CD4-positive, alpha-beta T cell treated with Interleukin-2 at 100 ng/mL for 4 hours (primary cell): ENCODE measurements around the gene C2orf72.
"Not testable (repeated sequence)": the region's sequence is repeated elsewhere in the genome, so short reads cannot be mapped to it uniquely, and the experiment has no call there.

ENCODE experiments used
- DNase-seq: peaks from one replicate; pipeline ENCODE4 v3.0.0-alpha.2; 2020; ENCODE audit warnings: low spot score

The C2orf72 gene

GRCh38 chr2:231037202-231037730 is at the start of gene C2orf72:
TSS of gene C2orf72 (plus strand) at chr2:231037523. CDS start at chr2:231037566, 43 bp downstream.
- no peak for DNase-seq

GRCh38 chr2:230989731-230990130 is 47.6 kb upstream of the C2orf72 start:
- no peak for DNase-seq

GRCh38 chr2:230990131-230990898 is 47.0 kb upstream of the C2orf72 start:
- DNase-seq = no peak

GRCh38 chr2:230990899-230991150 is 46.5 kb upstream of the C2orf72 start:
- no peak for DNase-seq

- DNase-seq = no peak
Measured at GRCh38 chr2:230991598-230991997, 45.7 kb upstream of the C2orf72 start.

- no peak for DNase-seq
Measured at GRCh38 chr2:230995821-230996220, 41.5 kb upstream of the C2orf72 start, which contains the start of gene SPATA3. TSS of gene SPATA3 (plus strand) at chr2:230996121. CDS start at chr2:230996234, 113 bp downstream.

GRCh38 chr2:230996661-230997060 is 40.7 kb upstream of the C2orf72 start:
- DNase-seq = no peak

- no peak for DNase-seq
Measured at GRCh38 chr2:230998882-230999281, 38.4 kb upstream of the C2orf72 start.

- DNase-seq = no peak
Measured at GRCh38 chr2:230999477-230999876, 37.8 kb upstream of the C2orf72 start.

- DNase-seq = no peak
Measured at GRCh38 chr2:231000211-231000904, 37.0 kb upstream of the C2orf72 start.

GRCh38 chr2:231001036-231001435 is 36.3 kb upstream of the C2orf72 start:
- DNase-seq = no peak

GRCh38 chr2:231001921-231002320 is 35.4 kb upstream of the C2orf72 start:
- DNase-seq = no peak

- DNase-seq = no peak
Measured at GRCh38 chr2:231002641-231003040, 34.7 kb upstream of the C2orf72 start.

- no peak for DNase-seq
Measured at GRCh38 chr2:231003186-231003585, 34.1 kb upstream of the C2orf72 start.

GRCh38 chr2:231004930-231005329 is 32.4 kb upstream of the C2orf72 start:
- not testable (repeated sequence) for DNase-seq

- no peak for DNase-seq
Measured at GRCh38 chr2:231007286-231008098, 29.8 kb upstream of the C2orf72 start.

- no peak for DNase-seq
Measured at GRCh38 chr2:231008131-231008530, 29.2 kb upstream of the C2orf72 start.

- no peak for DNase-seq
Measured at GRCh38 chr2:231009236-231009919, 27.9 kb upstream of the C2orf72 start.

- no peak for DNase-seq
Measured at GRCh38 chr2:231010201-231010730, 27.1 kb upstream of the C2orf72 start.

- no peak for DNase-seq
Measured at GRCh38 chr2:231011526-231011925, 25.8 kb upstream of the C2orf72 start.

- DNase-seq = no peak
Measured at GRCh38 chr2:231012463-231012862, 24.9 kb upstream of the C2orf72 start.

- no peak for DNase-seq
Measured at GRCh38 chr2:231013820-231014219, 23.5 kb upstream of the C2orf72 start.
